GM23338 (cell line): Measurements from ENCODE around the gene PDE4D. TPM values are rescaled to one million over a fixed set of nuclear protein-coding genes. Genes with fewer than 3 reads are reported as not detected.

Source experiments
- ATAC-seq: fragments of 200-7000 bp; cut with Tn5 transposase; 3 replicates; pipeline ENCODE4 v1.9.1; 2020
- DNase-seq: peaks from one replicate; pipeline ENCODE4 v3.0.0-alpha.2; 2015; ENCODE audit warnings: low spot score
- H2AFZ ChIP-seq: fragments of 200-600 bp; sonication (generic); 2 replicates; pipeline ENCODE4 v1.8.0; 2016; ENCODE audit warnings: antibody characterized with exemption, mild to moderate bottlenecking, moderate library complexity
- H3F3A ChIP-seq: fragments of 200-600 bp; sonication (generic); replicated peaks from 2 replicates; pipeline ENCODE4 v1.8.0; 2017; ENCODE audit warnings: antibody characterized with exemption, mixed run types, low read depth
- H3K27ac ChIP-seq: fragments of 200-600 bp; sonication (generic); 2 replicates; pipeline ENCODE4 v1.6.1; 2016; ENCODE audit warnings: low read depth
- H3K27me3 ChIP-seq: fragments of 200-600 bp; sonication (generic); 2 replicates; pipeline ENCODE4 v1.8.0; 2016; ENCODE audit warnings: mild to moderate bottlenecking, mixed run types, moderate library complexity; ENCODE audit not compliant: insufficient read depth
- H3K36me3 ChIP-seq: fragments of 200-600 bp; sonication (generic); 2 replicates; pipeline ENCODE4 v1.8.0; 2016; ENCODE audit warnings: mild to moderate bottlenecking; ENCODE audit not compliant: insufficient read depth
- H3K4me1 ChIP-seq: fragments of 200-600 bp; sonication (generic); 2 replicates; pipeline ENCODE4 v1.8.0; 2016; ENCODE audit warnings: mild to moderate bottlenecking, moderate library complexity; ENCODE audit not compliant: insufficient read depth
- H3K4me2 ChIP-seq: fragments of 200-600 bp; sonication (generic); 2 replicates; pipeline ENCODE4 v1.7.1; 2017; ENCODE audit warnings: mixed run types
- H3K4me3 ChIP-seq: fragments of 200-600 bp; sonication (generic); 2 replicates; pipeline ENCODE4 v1.6.1; 2016; ENCODE audit warnings: mixed run types
- H3K79me2 ChIP-seq: fragments of 200-600 bp; sonication (generic); replicated peaks from 2 replicates; pipeline ENCODE4 v1.8.0; 2017; ENCODE audit warnings: mild to moderate bottlenecking; ENCODE audit not compliant: insufficient read depth
- H3K9me2 ChIP-seq: fragments of 200-600 bp; sonication (generic); 2 replicates; pipeline ENCODE4 v1.8.0; 2017; ENCODE audit not compliant: insufficient read depth
- H4K20me1 ChIP-seq: fragments of 200-600 bp; sonication (generic); replicated peaks from 2 replicates; pipeline ENCODE4 v1.8.0; 2017; ENCODE audit warnings: mild to moderate bottlenecking; ENCODE audit not compliant: insufficient read depth
- H3K27ac Mint-ChIP-seq: 2 replicates; pipeline ENCODE4 v1.8.0; 2020; ENCODE audit warnings: inconsistent platforms, mild to moderate bottlenecking, moderate library complexity, mixed read lengths
- H3K27me3 Mint-ChIP-seq: 3 replicates; pipeline ENCODE4 v1.8.0; 2022; ENCODE audit warnings: low read depth, mild to moderate bottlenecking, moderate library complexity, mixed read lengths, inconsistent platforms; ENCODE audit not compliant: insufficient read depth, poor library complexity
- H3K36me3 Mint-ChIP-seq: 3 replicates; pipeline ENCODE4 v1.8.0; 2021; ENCODE audit warnings: low read depth, mild to moderate bottlenecking, inconsistent platforms, moderate library complexity, mixed read lengths
- H3K4me1 Mint-ChIP-seq: 3 replicates; pipeline ENCODE4 v1.8.0; 2020; ENCODE audit warnings: mild to moderate bottlenecking, inconsistent platforms, mixed read lengths
- H3K4me3 Mint-ChIP-seq: 3 replicates; pipeline ENCODE4 v1.8.0; 2021; ENCODE audit warnings: moderate library complexity, mild to moderate bottlenecking, inconsistent platforms, mixed read lengths
- H3K9me3 Mint-ChIP-seq: 3 replicates; pipeline ENCODE4 v1.8.0; 2020; ENCODE audit warnings: moderate library complexity, mild to moderate bottlenecking, inconsistent platforms, mixed read lengths
- CREB1 ChIP-seq: fragments of 250-450 bp; sonication (Bioruptor Pico); IDR thresholded peaks from 2 replicates; pipeline ENCODE4 v1.5.0; 2020; ENCODE audit warnings: low read depth, mild to moderate bottlenecking, moderate library complexity
- EZH2 ChIP-seq: fragments of 200-600 bp; sonication (generic); IDR thresholded peaks from one replicate; pipeline ENCODE4 v1.8.0; 2017; ENCODE audit warnings: antibody characterized with exemption, mild to moderate bottlenecking, low read depth; ENCODE audit not compliant: unreplicated experiment
- EZH2phosphoT487 ChIP-seq: fragments of 200-600 bp; sonication (generic); IDR thresholded peaks from one replicate; pipeline ENCODE4 v1.8.1; 2018; ENCODE audit warnings: antibody characterized with exemption; ENCODE audit not compliant: unreplicated experiment
- JUNB ChIP-seq: IDR thresholded peaks from one replicate; pipeline ENCODE4 v1.6.1; 2016; ENCODE audit warnings: antibody characterized with exemption; ENCODE audit not compliant: unreplicated experiment
- NANOG ChIP-seq: IDR thresholded peaks from 2 replicates; pipeline ENCODE4 v1.6.1; 2016; ENCODE audit warnings: antibody characterized with exemption, borderline replicate concordance
- POLR2AphosphoS5 ChIP-seq: IDR thresholded peaks from 2 replicates; pipeline ENCODE4 v1.6.1; 2016; ENCODE audit warnings: antibody characterized with exemption, low read depth
- STAT1 ChIP-seq: IDR thresholded peaks from one replicate; pipeline ENCODE4 v1.6.1; 2016; ENCODE audit warnings: antibody characterized with exemption; ENCODE audit not compliant: unreplicated experiment
- ZNF114 ChIP-seq: fragments of 250-450 bp; sonication (Bioruptor Pico); IDR thresholded peaks from 2 replicates; pipeline ENCODE4 v1.5.0; 2020; ENCODE audit warnings: mild to moderate bottlenecking, moderate library complexity
- ZNF331 ChIP-seq: fragments of 250-450 bp; sonication (Bioruptor Pico); IDR thresholded peaks from 2 replicates; pipeline ENCODE4 v1.5.0; 2020; ENCODE audit warnings: low read depth, mild to moderate bottlenecking, moderate library complexity
- polyA plus RNA-seq: library from polyadenylated mRNA; unstranded; fragments of >200 nt; fragmentation: Nextera tagmentation; extraction: Ambion mirVana; gene quantifications from 2 replicates; pipeline ENCODE4 v1.2.1, GENCODE V29; 2016
- total RNA-seq: library from RNA; depleted of rRNA; stranded (reverse); fragments of >200 nt; shearing (Covaris generic); gene quantifications from 2 replicates; pipeline ENCODE4 v1.2.3, GENCODE V29; 2014
- TF ChIP-seq, protein P1 (sequence below): IDR thresholded peaks from one replicate; pipeline ENCODE4 v1.6.1; 2018; ENCODE audit warnings: antibody characterized with exemption; ENCODE audit not compliant: unreplicated experiment
- TF ChIP-seq, protein P2 (sequence below): IDR thresholded peaks from 2 replicates; pipeline ENCODE4 v1.6.1; 2016; ENCODE audit warnings: antibody characterized with exemption
- TF ChIP-seq, protein P3 (sequence below), 2 experiments: fragments of 200-600 bp in 1 of 2; sonication (generic) in 1 of 2; conservative IDR thresholded peaks; 2 replicates each; pipeline versions ENCODE4 v1.5.1 to v1.6.1; 2016 to 2017; ENCODE audit warnings: antibody characterized with exemption in 2 of 2, low read depth in 2 of 2, mild to moderate bottlenecking in 2 of 2, moderate library complexity in 1 of 2

PDE4D gene
- total and polyA plus RNA-seq, 2 experiments from 2014 or later = 2.1 to 4.7 TPM

DNA sequence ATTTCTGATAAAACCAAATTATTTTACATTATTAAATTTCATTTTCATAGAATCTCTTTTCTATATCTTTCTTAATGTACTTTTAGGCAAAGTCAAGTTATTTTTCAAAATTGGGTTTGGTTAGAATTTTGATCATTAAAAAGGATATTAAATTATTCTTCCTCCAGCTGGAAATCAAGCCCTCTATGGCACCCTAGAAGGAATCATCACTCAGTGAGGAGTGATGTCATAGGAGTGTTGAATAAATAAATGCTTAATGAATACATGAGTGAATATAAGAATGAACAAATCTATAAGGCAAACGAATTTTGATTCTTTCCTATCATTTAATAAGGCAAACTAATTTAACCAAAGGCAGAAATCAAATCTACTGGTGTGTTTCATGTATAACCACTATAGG, 639.9 kb downstream of the PDE4D start (continued):
- TF ChIP-seq, protein P1, sequence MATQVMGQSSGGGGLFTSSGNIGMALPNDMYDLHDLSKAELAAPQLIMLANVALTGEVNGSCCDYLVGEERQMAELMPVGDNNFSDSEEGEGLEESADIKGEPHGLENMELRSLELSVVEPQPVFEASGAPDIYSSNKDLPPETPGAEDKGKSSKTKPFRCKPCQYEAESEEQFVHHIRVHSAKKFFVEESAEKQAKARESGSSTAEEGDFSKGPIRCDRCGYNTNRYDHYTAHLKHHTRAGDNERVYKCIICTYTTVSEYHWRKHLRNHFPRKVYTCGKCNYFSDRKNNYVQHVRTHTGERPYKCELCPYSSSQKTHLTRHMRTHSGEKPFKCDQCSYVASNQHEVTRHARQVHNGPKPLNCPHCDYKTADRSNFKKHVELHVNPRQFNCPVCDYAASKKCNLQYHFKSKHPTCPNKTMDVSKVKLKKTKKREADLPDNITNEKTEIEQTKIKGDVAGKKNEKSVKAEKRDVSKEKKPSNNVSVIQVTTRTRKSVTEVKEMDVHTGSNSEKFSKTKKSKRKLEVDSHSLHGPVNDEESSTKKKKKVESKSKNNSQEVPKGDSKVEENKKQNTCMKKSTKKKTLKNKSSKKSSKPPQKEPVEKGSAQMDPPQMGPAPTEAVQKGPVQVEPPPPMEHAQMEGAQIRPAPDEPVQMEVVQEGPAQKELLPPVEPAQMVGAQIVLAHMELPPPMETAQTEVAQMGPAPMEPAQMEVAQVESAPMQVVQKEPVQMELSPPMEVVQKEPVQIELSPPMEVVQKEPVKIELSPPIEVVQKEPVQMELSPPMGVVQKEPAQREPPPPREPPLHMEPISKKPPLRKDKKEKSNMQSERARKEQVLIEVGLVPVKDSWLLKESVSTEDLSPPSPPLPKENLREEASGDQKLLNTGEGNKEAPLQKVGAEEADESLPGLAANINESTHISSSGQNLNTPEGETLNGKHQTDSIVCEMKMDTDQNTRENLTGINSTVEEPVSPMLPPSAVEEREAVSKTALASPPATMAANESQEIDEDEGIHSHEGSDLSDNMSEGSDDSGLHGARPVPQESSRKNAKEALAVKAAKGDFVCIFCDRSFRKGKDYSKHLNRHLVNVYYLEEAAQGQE = no peak
- TF ChIP-seq, protein P2, sequence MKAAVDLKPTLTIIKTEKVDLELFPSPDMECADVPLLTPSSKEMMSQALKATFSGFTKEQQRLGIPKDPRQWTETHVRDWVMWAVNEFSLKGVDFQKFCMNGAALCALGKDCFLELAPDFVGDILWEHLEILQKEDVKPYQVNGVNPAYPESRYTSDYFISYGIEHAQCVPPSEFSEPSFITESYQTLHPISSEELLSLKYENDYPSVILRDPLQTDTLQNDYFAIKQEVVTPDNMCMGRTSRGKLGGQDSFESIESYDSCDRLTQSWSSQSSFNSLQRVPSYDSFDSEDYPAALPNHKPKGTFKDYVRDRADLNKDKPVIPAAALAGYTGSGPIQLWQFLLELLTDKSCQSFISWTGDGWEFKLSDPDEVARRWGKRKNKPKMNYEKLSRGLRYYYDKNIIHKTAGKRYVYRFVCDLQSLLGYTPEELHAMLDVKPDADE = no peak
- TF ChIP-seq POLR2AphosphoS5 (no peak), CREB1 (CRISPR knock-in tag) (no peak), ZNF114 (CRISPR knock-in tag) (no peak), ZNF331 (CRISPR knock-in tag) (no peak), NANOG (no peak), EZH2phosphoT487 (no peak), EZH2 (no peak), JUNB (no peak), STAT1 (no peak)
- TF ChIP-seq, protein P3, sequence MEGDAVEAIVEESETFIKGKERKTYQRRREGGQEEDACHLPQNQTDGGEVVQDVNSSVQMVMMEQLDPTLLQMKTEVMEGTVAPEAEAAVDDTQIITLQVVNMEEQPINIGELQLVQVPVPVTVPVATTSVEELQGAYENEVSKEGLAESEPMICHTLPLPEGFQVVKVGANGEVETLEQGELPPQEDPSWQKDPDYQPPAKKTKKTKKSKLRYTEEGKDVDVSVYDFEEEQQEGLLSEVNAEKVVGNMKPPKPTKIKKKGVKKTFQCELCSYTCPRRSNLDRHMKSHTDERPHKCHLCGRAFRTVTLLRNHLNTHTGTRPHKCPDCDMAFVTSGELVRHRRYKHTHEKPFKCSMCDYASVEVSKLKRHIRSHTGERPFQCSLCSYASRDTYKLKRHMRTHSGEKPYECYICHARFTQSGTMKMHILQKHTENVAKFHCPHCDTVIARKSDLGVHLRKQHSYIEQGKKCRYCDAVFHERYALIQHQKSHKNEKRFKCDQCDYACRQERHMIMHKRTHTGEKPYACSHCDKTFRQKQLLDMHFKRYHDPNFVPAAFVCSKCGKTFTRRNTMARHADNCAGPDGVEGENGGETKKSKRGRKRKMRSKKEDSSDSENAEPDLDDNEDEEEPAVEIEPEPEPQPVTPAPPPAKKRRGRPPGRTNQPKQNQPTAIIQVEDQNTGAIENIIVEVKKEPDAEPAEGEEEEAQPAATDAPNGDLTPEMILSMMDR (conservative IDR thresholded peaks at IDR 0.05; ENCODE audit: low read depth in 2 of 2) = no peak

DNA sequence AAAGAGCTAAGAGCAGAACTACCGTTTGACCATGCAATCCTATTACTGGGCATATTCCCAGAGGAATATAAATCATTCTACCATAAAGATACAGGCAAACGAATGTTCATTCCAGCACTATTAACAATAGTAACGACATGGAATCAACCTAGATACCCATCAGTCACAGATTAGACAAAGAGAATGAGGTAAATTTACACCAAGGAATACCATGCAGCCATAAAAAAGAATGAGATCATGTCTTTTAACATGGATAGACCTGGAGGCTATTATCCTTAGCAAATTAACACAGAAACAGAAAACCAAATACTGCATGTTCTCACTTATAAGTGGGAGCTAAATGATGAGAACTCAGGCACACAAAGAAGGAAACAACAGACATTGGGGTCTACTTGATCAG, 641.9 kb downstream of the PDE4D start:
- H3F3A ChIP-seq = no peaks in the 10 kb centered on the region
- Mint-ChIP-seq H3K4me1 (no peaks in the 10 kb centered on the region), H3K36me3 (no peaks in the 10 kb centered on the region), H3K4me3 (no peak overlapping the region), H3K27me3 (no peaks in the 10 kb centered on the region), H3K27ac (no peak overlapping the region), H3K9me3 (no peaks in the 10 kb centered on the region)
- no peak overlapping the region for H3K27ac ChIP-seq
- no peaks in the 10 kb centered on the region for H4K20me1 ChIP-seq
- no peaks in the 10 kb centered on the region for H3K4me1 ChIP-seq
- no peaks in the 10 kb centered on the region for H3K9me2 ChIP-seq
- no peaks in the 10 kb centered on the region for H3K36me3 ChIP-seq
- no peaks in the 10 kb centered on the region for H3K79me2 ChIP-seq
- H3K4me2 ChIP-seq = no peak overlapping the region
- H3K4me3 ChIP-seq = no peak overlapping the region
- ATAC-seq = no peak
- H2AFZ ChIP-seq = no peak overlapping the region
- DNase-seq = no peak
- H3K27me3 ChIP-seq = no peaks in the 10 kb centered on the region
- TF ChIP-seq, protein P3 (conservative IDR thresholded peaks at IDR 0.05; ENCODE audit: low read depth in 2 of 2) = no peak
- no peak for TF ChIP-seq POLR2AphosphoS5
- TF ChIP-seq NANOG = no peak
- TF ChIP-seq, protein P1 = no peak
- TF ChIP-seq EZH2phosphoT487 = no peak
- TF ChIP-seq ZNF114 (CRISPR knock-in tag) = no peak
- no peak for TF ChIP-seq CREB1 (CRISPR knock-in tag)
- TF ChIP-seq EZH2 = no peak
- no peak for TF ChIP-seq ZNF331 (CRISPR knock-in tag)
- no peak for TF ChIP-seq JUNB
- TF ChIP-seq, protein P2 = no peak
- no peak for TF ChIP-seq STAT1
